Erythroblast (primary cell): Measurements from ENCODE around the gene DHX38.

Experiments used
- GATA1 ChIP-seq: IDR thresholded peaks from 2 replicates; pipeline ENCODE4 v1.6.1; 2011; ENCODE audit warnings: low read depth, mild to moderate bottlenecking, control low read depth, low read length, moderate library complexity
- POLR2A ChIP-seq: IDR thresholded peaks from 2 replicates; pipeline ENCODE4 v1.6.1; 2011; ENCODE audit warnings: mild to moderate bottlenecking, low read length

GRCh38 chr16:72120026-72120425 is 26.4 kb downstream of the DHX38 start:
- TF ChIP-seq POLR2A (no peak), GATA1 (no peak)
